ENCODE results near the gene FUNDC2. TPM values are rescaled to one million over a fixed set of nuclear protein-coding genes. Genes with fewer than 3 reads are reported as not detected.

The FUNDC2 gene
- total and polyA plus RNA-seq, 2 donors (not counting 3 experiments of a cell fraction or from before 2014, with no cell fraction given) = 53.3 to 65.6 TPM

GRCh38 chrX:155000841-155001240 is 25.8 kb upstream of the FUNDC2 start:
- no peak for FAIRE-seq
- dilution Hi-C loops (cut with MboI; ENCODE audit: extremely low pct_ligation_motif_present, low sequenced_read_pairs) = no loop called here
- no peaks in the 10 kb centered on the region for H3K27me3 ChIP-seq (ENCODE audit: control insufficient read depth in 2 of 2, insufficient read depth in 2 of 2, low read length in 2 of 2)
- TF ChIP-seq POLR2AphosphoS5 (IDR thresholded peaks at IDR 0.05; ENCODE audit: insufficient read depth, low read depth, low read length) (no peak), CTCF (IDR thresholded peaks at IDR 0.05; ENCODE audit: extremely low read depth in 1 of 2, insufficient read depth in 1 of 2, low read depth in 1 of 2, low read length in 2 of 2) (no peak), POLR2A (IDR thresholded peaks at IDR 0.05; ENCODE audit: low read depth, low read length) (no peak), JUN (IDR thresholded peaks at IDR 0.05; ENCODE audit: borderline replicate concordance, insufficient read depth, insufficient read length, low read depth) (no peak), GATA2 (IDR thresholded peaks at IDR 0.05; ENCODE audit: insufficient read depth, insufficient read length, low read depth, low read length) (no peak), EZH2 (IDR thresholded peaks at IDR 0.05; ENCODE audit: borderline replicate concordance, low read depth, low read length, severe bottlenecking) (no peak), MYC (IDR thresholded peaks at IDR 0.05; ENCODE audit: low read depth, low read length) (no peak), MAX (IDR thresholded peaks at IDR 0.05; ENCODE audit: insufficient read depth, insufficient read length) (no peak), FOS (IDR thresholded peaks at IDR 0.05; ENCODE audit: borderline replicate concordance, insufficient read depth, low read length) (no peak)
- H2AFZ ChIP-seq (ENCODE audit: low read depth, low read length) = no peak overlapping the region
- no peak overlapping the region for H3K4me3 ChIP-seq (replicated peaks in 1 of 3; ENCODE audit: insufficient read depth in 1 of 3, low read depth in 1 of 3, low read length in 3 of 3)
- no peak overlapping the region for H3K27ac ChIP-seq (ENCODE audit: insufficient read depth, low read depth, low read length)
- no peak overlapping the region for H3K9ac ChIP-seq (replicated peaks; ENCODE audit: extremely low read depth, insufficient read depth, low read length)
- intact Hi-C loops (cut with micrococcal nuclease) = no loop called here
- H3K4me2 ChIP-seq (ENCODE audit: insufficient read depth, low read length) = no peak overlapping the region
- no peaks in the 10 kb centered on the region for H4K20me1 ChIP-seq (replicated peaks; ENCODE audit: control insufficient read depth, extremely low read depth, insufficient read depth, low read length)
- H3K9me1 ChIP-seq (replicated peaks; ENCODE audit: control insufficient read depth, extremely low read depth, insufficient read depth, low read length) = no peaks in the 10 kb centered on the region
- H3K9me3 ChIP-seq (replicated peaks; ENCODE audit: control insufficient read depth, insufficient read depth, low read length) = no peaks in the 10 kb centered on the region
- H3K4me1 ChIP-seq (ENCODE audit: control insufficient read depth, extremely low read depth, insufficient read depth, low read length) = no peaks in the 10 kb centered on the region
- no peak for DNase-seq (ENCODE audit: low read depth, low spot score)
- BruUV-seq (replicated peaks) = no TSS peak
- CTCF ChIA-PET = no interaction called here
- POLR2A ChIA-PET = no interaction called here
- no peaks in the 10 kb centered on the region for H3K79me2 ChIP-seq (ENCODE audit: control insufficient read depth, insufficient read depth, low read length)
- no peaks in the 10 kb centered on the region for H3K36me3 ChIP-seq (ENCODE audit: control insufficient read depth in 2 of 2, extremely low read depth in 1 of 2, insufficient read depth in 2 of 2, low read length in 2 of 2)

Data from endothelial cell of umbilical vein (primary cell).